HepG2 (cell line): ENCODE data around the gene SLC7A8. TPM values are rescaled to one million over a fixed set of nuclear protein-coding genes. Genes with fewer than 3 reads are reported as not detected.
A peak's percentile ranks its signal among the peaks of the same experiment; 100 is the strongest.

Experiments
- CHD4 ChIP-seq: fragments of 200-600 bp; sonication (generic); IDR thresholded peaks from 2 replicates; pipeline ENCODE4 v1.7.0; 2017; ENCODE audit warnings: mild to moderate bottlenecking, low read length, borderline replicate concordance
- HIVEP1 ChIP-seq: sonication (generic); formaldehyde crosslinking; IDR thresholded peaks from 2 replicates; pipeline ENCODE4 v1.4.0; 2020; ENCODE audit warnings: mild to moderate bottlenecking, missing genetic modification reagents
- KDM5B ChIP-seq: sonication (generic); formaldehyde crosslinking; IDR thresholded peaks from 2 replicates; pipeline ENCODE4 v1.4.0; 2020; ENCODE audit warnings: missing genetic modification reagents, mild to moderate bottlenecking, borderline replicate concordance
- KDM6A ChIP-seq: IDR thresholded peaks from 2 replicates; pipeline ENCODE4 v1.6.1; 2016; ENCODE audit warnings: low read depth
- MAFF ChIP-seq: IDR thresholded peaks from 2 replicates; pipeline ENCODE4 v1.6.1; 2011; ENCODE audit warnings: low read depth, low read length, improper control_type of control experiment
- NR2F6 ChIP-seq, 2 experiments: IDR thresholded peaks; 2 replicates each; pipeline ENCODE4 v1.6.1; 2016; ENCODE audit warnings: antibody characterized with exemption in 1 of 2, mild to moderate bottlenecking in 1 of 2
- PCBP2 ChIP-seq: fragments of 200-400 bp; formaldehyde crosslinking; optimal IDR thresholded peaks from 2 replicates; pipeline ENCODE3; 2018; ENCODE audit warnings: low read length, low read depth; ENCODE audit not compliant: poor library complexity, severe bottlenecking
- RCOR2 ChIP-seq: IDR thresholded peaks from 2 replicates; pipeline ENCODE4 v1.6.1; 2016; ENCODE audit warnings: missing biosample characterization, missing genetic modification reagents
- RXRB ChIP-seq: IDR thresholded peaks from 2 replicates; pipeline ENCODE4 v1.6.1; 2016; ENCODE audit warnings: borderline replicate concordance, missing genetic modification reagents, missing compliant biosample characterization
- SALL1 ChIP-seq: sonication (generic); formaldehyde crosslinking; IDR thresholded peaks from 2 replicates; pipeline ENCODE4 v1.8.0; 2022; ENCODE audit warnings: mild to moderate bottlenecking, missing genetic modification reagents
- ZFY ChIP-seq: sonication (generic); formaldehyde crosslinking; IDR thresholded peaks from 2 replicates; pipeline ENCODE4 v1.4.0; 2020; ENCODE audit warnings: missing genetic modification reagents
- ZMYM4 ChIP-seq: sonication (generic); formaldehyde crosslinking; IDR thresholded peaks from 2 replicates; pipeline ENCODE4 v1.8.1; 2023; ENCODE audit warnings: mild to moderate bottlenecking, missing genetic modification reagents
- ZNF274 ChIP-seq: sonication (generic); formaldehyde crosslinking; IDR thresholded peaks from 2 replicates; pipeline ENCODE4 v1.5.1; 2020; ENCODE audit warnings: mild to moderate bottlenecking, missing genetic modification reagents
- polyA plus RNA-seq, 8 experiments: library from polyadenylated mRNA; depleted of rRNA in 3 of 8; stranded (reverse) in 7 of 8; unstranded in 1 of 8; fragments of >200 nt; fragmentation: Illumina TruSeq in 4 of 8; extraction: Trizol in 4 of 8; gene quantifications; 2 replicates each; pipeline versions ENCODE4 v1.2.1 to v1.2.3, GENCODE V29; 2011 to 2016; ENCODE audit warnings: low read depth in 4 of 8, missing spikeins in 1 of 8, mixed read lengths in 1 of 8; ENCODE audit not compliant: insufficient read depth in 1 of 8
- total RNA-seq, 5 experiments: library from RNA; depleted of rRNA; stranded (reverse); fragments of >200 nt; fragmentation: Illumina TruSeq; extraction: Trizol; gene quantifications; 2 replicates each; pipeline ENCODE4 v1.2.3, GENCODE V29; 2016; ENCODE audit warnings: low read depth in 1 of 5
- TF ChIP-seq, protein P1 (sequence below), 2 experiments: IDR thresholded peaks; 2 replicates each; pipeline ENCODE4 v1.6.1; 2011 to 2012; ENCODE audit warnings: low read length in 2 of 2, borderline replicate concordance in 1 of 2, low read depth in 1 of 2, mild to moderate bottlenecking in 1 of 2, moderate library complexity in 1 of 2
- TF ChIP-seq, protein P2 (sequence below): sonication (generic); formaldehyde crosslinking; IDR thresholded peaks from 2 replicates; pipeline ENCODE4 v1.5.0; 2020; ENCODE audit warnings: mild to moderate bottlenecking, missing genetic modification reagents, borderline replicate concordance
- TF ChIP-seq, protein P3 (sequence below): sonication (generic); formaldehyde crosslinking; IDR thresholded peaks from 2 replicates; pipeline ENCODE4 v1.8.1; 2023; ENCODE audit warnings: mild to moderate bottlenecking, moderate library complexity, missing genetic modification reagents
- TF ChIP-seq, protein P4 (sequence below): sonication (generic); formaldehyde crosslinking; conservative IDR thresholded peaks from 2 replicates; pipeline ENCODE4 v1.8.0; 2022; ENCODE audit warnings: missing genetic modification reagents

SLC7A8 gene
- total and polyA plus RNA-seq, 2 of the 13 experiments (the other 11 are each of a cell fraction or from before 2014, with no cell fraction given), result 0.25 TPM; not detected in 1

DNA sequence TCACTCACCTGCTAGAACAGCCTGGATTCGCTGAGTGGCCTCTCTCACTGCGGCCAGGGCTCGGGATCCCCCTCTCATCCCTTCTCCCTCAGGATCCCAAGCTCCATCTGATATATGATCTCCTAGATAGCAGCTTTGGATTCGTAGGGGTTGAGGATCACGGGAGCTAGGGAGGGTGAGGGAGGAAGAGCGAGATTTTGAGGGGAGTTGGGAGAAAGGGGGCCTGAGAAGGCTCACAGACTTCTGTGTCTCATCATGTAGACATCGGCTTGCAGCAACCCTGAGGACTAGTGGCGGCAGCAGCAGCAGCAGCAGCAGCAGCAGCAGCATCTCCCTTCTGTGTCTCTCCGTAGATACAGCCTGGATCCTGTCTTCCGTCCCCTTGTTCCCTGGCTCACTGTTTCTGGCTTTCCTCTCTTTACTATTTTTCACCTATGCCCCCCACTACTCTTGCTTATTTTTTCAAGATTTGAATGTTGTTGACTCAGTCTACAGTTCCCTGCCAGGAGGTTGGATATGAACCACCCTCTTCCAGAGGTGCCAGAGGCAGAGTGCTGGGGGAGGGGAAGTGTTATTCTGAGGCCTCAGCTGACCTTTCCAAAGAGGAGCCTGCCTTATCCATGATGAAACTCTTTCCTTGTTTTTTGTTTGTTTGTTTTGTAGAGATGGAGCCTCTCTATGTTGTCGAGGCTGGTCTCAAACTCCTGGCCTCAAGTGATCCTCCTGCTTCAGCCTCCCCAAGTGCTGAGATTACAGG, 78.7 kb downstream of the SLC7A8 start, which contains the start of gene CIROP (continued):
- TF ChIP-seq HIVEP1 (CRISPR knock-in tag) (peak; percentile 46; the same call in 1 of the 2 replicates), SALL1 (CRISPR knock-in tag) (peak; percentile 19; the same call in 1 of the 2 replicates), MAFF (no peak), PCBP2 (peak; percentile 53), NR2F6 (IDR thresholded peaks at IDR 0.05) (no peak), NR2F6 (CRISPR knock-in tag; IDR thresholded peaks at IDR 0.05) (peak; percentile 26; the same call in 1 of the 2 replicates), RCOR2 (peak; percentile 37; the same call in 1 of the 2 replicates), KDM5B (CRISPR knock-in tag) (peak; percentile 73; the same call in 1 of the 2 replicates), ZMYM4 (peak; percentile 13; the same call in 1 of the 2 replicates), KDM6A (CRISPR knock-in tag) (no peak), ZFY (0 out of 2 replicates have a peak, but pooled peaks have one; percentile 7), CHD4 (0 out of 2 replicates have a peak, but pooled peaks have one; percentile 14), ZNF274 (no peak), RXRB (CRISPR knock-in tag) (peak; percentile 79)
- TF ChIP-seq, protein P1, sequence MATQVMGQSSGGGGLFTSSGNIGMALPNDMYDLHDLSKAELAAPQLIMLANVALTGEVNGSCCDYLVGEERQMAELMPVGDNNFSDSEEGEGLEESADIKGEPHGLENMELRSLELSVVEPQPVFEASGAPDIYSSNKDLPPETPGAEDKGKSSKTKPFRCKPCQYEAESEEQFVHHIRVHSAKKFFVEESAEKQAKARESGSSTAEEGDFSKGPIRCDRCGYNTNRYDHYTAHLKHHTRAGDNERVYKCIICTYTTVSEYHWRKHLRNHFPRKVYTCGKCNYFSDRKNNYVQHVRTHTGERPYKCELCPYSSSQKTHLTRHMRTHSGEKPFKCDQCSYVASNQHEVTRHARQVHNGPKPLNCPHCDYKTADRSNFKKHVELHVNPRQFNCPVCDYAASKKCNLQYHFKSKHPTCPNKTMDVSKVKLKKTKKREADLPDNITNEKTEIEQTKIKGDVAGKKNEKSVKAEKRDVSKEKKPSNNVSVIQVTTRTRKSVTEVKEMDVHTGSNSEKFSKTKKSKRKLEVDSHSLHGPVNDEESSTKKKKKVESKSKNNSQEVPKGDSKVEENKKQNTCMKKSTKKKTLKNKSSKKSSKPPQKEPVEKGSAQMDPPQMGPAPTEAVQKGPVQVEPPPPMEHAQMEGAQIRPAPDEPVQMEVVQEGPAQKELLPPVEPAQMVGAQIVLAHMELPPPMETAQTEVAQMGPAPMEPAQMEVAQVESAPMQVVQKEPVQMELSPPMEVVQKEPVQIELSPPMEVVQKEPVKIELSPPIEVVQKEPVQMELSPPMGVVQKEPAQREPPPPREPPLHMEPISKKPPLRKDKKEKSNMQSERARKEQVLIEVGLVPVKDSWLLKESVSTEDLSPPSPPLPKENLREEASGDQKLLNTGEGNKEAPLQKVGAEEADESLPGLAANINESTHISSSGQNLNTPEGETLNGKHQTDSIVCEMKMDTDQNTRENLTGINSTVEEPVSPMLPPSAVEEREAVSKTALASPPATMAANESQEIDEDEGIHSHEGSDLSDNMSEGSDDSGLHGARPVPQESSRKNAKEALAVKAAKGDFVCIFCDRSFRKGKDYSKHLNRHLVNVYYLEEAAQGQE (IDR thresholded peaks at IDR 0.05; ENCODE audit: borderline replicate concordance in 1 of 2, low read depth in 1 of 2, low read length in 2 of 2), result 0 out of 4 replicates have a peak, but pooled peaks of 1 of the 2 experiments have one; percentile 7
- TF ChIP-seq, protein P2, sequence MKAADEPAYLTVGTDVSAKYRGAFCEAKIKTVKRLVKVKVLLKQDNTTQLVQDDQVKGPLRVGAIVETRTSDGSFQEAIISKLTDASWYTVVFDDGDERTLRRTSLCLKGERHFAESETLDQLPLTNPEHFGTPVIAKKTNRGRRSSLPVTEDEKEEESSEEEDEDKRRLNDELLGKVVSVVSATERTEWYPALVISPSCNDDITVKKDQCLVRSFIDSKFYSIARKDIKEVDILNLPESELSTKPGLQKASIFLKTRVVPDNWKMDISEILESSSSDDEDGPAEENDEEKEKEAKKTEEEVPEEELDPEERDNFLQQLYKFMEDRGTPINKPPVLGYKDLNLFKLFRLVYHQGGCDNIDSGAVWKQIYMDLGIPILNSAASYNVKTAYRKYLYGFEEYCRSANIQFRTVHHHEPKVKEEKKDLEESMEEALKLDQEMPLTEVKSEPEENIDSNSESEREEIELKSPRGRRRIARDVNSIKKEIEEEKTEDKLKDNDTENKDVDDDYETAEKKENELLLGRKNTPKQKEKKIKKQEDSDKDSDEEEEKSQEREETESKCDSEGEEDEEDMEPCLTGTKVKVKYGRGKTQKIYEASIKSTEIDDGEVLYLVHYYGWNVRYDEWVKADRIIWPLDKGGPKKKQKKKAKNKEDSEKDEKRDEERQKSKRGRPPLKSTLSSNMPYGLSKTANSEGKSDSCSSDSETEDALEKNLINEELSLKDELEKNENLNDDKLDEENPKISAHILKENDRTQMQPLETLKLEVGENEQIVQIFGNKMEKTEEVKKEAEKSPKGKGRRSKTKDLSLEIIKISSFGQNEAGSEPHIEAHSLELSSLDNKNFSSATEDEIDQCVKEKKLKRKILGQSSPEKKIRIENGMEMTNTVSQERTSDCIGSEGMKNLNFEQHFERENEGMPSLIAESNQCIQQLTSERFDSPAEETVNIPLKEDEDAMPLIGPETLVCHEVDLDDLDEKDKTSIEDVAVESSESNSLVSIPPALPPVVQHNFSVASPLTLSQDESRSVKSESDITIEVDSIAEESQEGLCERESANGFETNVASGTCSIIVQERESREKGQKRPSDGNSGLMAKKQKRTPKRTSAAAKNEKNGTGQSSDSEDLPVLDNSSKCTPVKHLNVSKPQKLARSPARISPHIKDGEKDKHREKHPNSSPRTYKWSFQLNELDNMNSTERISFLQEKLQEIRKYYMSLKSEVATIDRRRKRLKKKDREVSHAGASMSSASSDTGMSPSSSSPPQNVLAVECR (CRISPR knock-in tag), result peak; percentile 54; the same call in 1 of the 2 replicates
- TF ChIP-seq, protein P3, sequence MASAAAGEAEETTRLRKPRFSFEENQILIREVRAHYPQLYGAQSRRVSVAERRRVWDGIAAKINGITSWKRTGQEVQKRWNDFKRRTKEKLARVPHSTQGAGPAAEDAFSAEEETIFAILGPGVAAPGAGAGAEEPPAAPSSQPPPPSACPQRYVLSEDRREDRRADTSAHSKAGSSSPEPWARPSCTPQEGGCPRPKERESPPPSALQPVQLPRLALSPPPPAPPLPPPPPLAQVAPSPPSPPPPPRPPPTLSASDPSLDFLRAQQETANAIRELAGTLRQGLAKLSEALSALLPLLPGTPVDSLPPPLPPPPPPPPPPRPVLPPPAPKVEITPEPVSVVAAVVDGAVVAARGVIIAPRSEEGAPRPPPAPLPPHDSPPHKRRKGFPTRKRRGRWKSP (CRISPR knock-in tag), result no peak
- TF ChIP-seq, protein P4, sequence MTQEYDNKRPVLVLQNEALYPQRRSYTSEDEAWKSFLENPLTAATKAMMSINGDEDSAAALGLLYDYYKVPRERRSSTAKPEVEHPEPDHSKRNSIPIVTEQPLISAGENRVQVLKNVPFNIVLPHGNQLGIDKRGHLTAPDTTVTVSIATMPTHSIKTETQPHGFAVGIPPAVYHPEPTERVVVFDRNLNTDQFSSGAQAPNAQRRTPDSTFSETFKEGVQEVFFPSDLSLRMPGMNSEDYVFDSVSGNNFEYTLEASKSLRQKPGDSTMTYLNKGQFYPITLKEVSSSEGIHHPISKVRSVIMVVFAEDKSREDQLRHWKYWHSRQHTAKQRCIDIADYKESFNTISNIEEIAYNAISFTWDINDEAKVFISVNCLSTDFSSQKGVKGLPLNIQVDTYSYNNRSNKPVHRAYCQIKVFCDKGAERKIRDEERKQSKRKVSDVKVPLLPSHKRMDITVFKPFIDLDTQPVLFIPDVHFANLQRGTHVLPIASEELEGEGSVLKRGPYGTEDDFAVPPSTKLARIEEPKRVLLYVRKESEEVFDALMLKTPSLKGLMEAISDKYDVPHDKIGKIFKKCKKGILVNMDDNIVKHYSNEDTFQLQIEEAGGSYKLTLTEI, result no peak
